GM18867 (cell line): Measurements from ENCODE around the gene PHF2.

Experiments
- ATAC-seq: cut with Tn5 transposase; IDR thresholded peaks from one replicate; pipeline ENCODE4 v1.9.1; 2021; ENCODE audit warnings: mild to moderate bottlenecking, moderate library complexity; ENCODE audit not compliant: unreplicated experiment

Gene PHF2

DNA sequence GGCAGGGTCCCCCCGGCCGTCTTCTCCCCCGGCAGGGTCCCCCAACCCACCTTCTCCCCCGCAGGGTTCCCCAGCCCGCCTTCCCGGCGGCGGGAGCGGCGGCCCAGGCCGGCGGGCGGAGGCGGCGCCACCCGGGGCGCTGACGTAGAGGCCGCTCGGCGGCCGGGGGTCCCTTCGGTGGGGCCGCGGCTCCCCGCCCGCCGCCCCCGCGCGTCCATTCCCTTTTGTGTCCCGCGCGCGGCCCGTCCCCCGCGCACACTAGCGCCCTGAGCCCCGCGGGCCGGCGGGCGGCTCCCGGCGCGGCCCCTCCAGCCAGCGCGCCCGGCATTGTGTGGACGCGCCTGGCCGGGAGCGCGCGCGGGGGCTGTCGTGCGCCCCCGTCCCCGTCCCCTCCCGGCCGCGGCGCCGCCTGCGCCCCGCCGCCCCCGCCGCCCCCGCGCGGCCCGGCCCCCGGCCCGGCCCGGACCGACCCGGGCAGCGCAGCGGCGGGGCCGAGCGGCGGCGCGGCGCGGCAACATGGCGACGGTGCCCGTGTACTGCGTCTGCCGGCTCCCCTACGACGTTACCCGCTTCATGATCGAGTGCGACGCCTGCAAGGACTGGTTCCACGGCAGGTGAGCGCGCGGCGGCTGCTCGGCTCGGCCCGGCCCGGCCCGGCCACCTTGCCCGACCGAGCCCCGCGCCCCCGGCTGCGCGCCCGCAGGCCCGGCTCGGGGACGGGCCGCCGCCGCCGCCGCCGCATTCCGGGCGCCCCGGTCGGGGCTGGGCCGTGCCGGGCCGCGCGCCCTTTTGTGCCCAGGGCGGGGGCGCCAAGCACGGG, at the start of gene PHF2:
Gene PHF2, plus strand, starts transcription at position 327 of the 820 bp plus-strand sequence. Its CDS starts 190 bp downstream, at position 517.
- peak; percentile 41 for ATAC-seq

DNA sequence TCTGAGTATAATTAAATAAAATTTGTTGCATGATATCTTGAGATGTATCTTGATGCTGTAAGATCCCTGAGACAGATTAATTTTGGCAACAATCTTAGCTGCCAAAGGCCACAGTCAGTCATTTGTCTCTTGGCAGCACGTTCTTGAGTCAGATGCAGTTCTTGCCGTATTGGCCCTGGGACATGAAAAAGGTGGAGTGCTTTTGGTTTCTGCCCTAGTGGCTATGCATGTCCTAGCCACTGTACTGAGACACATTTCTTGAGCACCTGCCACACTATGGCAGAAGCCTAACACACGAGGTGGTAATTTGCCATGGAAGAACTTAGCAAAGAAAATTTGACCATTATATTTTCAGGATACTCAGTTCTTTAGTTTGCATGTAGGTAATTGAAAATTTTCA, 45.0 kb upstream of the PHF2 start:
- ATAC-seq = no peak

DNA sequence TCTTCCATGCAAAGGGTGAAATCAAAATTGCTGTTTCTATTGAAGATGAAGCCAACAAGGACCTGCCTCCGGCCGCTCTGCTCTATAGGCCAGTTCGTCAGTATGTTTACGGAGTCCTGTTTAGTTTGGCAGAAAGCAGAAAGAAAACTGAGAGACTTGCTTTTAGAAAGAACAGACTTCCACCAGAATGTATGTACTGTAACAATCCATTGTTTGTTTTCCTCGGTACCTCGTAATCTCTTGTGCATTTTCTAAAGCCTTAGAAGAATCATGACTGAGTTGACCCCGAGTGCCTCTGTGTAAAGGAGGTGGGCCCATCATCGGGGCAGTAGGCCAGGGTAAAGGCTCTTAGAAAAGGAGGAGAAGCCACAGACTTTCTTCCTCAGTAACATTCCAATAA, 44.2 kb upstream of the PHF2 start:
- ATAC-seq = no peak

- no peak for ATAC-seq
Measured at GRCh38 chr9:93533863-93534262, 42.5 kb upstream of the PHF2 start.

DNA sequence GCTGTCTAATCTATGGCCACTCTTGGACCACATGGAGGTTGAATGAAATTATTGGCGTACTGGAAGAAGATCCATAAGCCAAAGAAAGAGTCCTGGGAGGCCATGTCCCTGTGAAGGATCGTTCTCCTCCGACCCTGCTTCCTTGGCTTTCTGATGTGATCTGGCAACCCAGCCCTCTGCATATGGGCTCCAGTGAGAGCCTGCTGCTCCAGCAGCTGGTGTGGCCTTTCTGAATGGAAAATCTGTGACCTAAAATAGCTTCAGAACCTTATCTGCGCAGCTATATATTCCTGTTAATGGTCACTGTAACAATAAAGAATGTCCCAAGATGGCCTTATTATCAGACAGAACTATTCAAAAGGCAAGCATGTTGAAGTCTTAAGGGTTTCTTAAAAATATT, 40.2 kb upstream of the PHF2 start:
- ATAC-seq = no peak

DNA sequence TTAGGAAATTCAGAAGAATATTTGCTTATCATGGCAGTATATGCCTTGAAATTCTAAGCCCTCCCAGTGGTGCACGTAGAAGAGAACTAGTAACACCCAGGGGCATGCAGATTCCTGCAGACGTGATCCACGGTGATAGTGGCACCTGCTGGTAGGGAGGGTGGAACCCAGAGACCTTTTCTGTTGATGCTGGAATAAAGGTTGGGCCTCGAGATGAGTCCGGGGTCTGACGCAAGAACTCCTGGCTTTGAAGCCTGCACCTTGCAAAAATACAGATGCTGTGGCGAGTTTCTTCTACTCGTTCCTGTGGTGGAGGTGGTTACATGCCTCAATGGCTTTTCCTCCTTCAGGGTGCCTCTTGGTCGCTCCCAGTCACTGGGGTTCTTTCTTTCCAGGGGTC, 39.5 kb upstream of the PHF2 start:
- ATAC-seq = no peak

GRCh38 chr9:93540305-93540704, 36.1 kb upstream of the PHF2 start:
- ATAC-seq = no peak

DNA sequence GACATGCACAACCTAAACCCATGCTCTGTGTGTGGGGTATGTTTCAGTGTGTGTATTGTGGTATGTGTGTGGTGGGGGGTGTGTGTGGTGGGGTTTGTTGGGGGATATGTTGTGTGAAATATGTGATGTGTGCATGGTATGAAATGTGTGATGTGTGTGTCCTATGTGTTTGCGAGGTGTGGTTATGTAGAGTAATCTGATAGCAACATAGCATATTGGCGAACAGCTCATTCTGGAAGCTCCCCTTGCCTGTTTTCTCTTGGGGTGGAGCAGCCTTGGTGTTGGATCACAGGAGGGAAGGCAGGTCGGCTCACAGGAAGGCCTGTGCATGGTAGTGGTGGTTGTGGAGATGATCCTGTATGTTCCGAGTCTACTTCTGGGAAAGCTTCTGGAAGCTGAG, 35.4 kb upstream of the PHF2 start:
- ATAC-seq = no peak

DNA sequence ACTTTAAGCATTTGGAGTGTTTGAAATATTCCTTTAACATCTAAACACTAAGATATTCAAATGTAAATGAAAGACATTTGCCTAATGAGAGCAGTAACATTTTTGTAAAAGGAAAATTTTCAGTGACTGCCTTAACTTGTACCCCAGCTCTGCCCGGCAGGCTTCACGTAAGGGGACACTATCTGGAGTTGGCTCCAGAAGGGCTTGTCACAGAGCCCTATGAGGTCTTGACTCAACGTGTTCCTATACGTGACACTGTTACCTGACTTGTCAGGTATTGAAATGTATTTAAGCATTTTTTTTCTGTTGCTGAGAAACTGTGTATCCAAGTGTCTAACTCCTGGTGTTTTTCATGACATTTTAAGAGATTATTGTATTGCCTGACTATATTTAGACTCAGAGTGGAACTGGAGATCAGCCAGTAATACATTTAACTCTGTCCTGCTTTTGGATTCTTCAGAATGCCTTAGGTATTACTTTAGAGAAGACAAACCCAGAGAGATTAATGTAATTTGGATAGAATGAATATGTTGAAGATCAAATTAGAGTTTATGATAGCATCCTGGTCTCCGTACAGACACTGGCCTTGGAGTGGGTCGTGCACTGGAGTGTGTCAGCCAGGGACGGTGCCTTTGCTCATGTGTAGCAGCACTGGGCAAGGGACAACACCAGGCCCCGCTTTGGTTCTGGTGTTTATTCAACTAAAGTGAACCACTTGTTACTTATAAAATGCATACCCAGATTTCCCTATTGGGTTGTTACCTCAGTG, 34.6 kb upstream of the PHF2 start:
- no peak for ATAC-seq

GRCh38 chr9:93543117-93543516, 33.3 kb upstream of the PHF2 start:
- no peak for ATAC-seq

- no peak for ATAC-seq
Measured at GRCh38 chr9:93546356-93546755, 30.0 kb upstream of the PHF2 start.

GRCh38 chr9:93549611-93550010, 26.8 kb upstream of the PHF2 start:
- ATAC-seq = no peak

DNA sequence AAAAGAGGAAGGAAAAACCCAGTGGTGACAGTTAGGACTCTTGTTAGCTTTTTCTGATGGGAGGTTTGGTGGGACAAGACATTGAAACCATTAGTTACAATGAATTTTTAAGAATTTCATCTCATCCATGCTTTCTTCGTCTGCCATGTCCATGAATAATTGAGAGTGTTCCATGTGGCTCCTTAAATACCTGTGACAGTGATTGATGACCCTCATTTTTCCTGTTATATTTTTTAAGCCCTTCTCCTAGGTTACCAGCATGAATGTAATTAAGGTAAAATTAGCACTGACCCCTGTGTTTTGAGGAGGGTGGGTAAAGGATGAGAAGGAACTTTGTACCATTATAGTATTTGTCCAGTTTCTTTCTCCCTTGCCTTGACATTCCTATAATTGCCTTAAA, 23.5 kb upstream of the PHF2 start:
- no peak for ATAC-seq

GRCh38 chr9:93555370-93555769, 21.0 kb upstream of the PHF2 start:
- no peak for ATAC-seq

DNA sequence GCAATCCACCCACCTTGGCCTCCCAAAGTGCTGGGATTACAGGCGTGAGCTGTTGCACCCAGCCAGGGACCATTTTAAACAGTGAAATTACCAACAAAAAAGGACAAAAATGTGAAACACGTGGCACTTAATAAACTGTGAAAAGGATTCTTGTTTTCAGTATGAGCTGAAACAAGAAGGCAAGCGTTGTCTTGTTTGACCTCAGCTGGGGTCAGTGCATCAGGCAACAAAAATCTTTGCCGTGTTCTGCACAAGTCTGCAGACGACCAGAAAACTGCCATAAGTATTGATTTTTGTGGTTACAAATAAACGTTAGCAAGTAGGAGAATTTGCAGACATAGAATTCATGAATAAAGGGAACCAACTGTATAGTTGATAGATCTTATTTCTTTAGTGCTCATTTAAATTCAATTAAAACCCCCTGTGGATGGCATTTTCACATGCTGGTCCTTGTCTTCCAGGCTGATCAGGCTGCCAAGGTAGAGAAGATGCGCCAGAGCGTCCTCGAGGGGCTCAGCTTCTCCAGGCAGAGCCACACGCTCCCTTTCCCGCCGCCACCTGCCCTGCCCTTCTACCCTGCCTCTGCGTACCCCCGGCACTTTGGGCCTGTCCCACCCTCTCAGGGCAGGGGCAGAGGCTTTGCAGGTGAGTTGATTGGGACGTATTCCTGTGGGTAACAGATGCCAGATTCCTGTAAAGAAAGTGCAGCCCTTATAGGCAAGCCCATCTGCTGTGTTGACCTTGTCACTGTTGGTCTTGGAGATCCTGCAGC, 18.8 kb upstream of the PHF2 start:
- ATAC-seq = no peak

DNA sequence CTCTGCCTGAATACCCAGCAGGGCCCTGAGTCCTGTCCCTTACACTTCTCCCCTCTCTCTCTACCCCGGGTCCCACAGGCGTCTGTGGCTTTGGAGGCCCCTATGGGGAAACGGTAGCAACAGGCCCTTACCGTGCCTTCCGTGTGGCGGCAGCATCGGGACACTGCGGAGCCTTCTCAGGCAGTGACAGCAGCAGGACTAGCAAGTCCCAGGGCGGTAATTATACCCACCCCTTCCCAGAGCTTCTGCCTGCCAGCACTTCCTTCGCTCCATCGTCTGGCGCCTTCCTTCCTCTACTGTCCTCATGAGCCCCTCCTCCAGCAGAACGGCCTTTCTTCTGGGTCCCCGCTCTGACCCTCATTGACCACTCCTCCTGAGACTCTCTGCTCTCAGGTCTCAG, 17.9 kb upstream of the PHF2 start:
- no peak for ATAC-seq

DNA sequence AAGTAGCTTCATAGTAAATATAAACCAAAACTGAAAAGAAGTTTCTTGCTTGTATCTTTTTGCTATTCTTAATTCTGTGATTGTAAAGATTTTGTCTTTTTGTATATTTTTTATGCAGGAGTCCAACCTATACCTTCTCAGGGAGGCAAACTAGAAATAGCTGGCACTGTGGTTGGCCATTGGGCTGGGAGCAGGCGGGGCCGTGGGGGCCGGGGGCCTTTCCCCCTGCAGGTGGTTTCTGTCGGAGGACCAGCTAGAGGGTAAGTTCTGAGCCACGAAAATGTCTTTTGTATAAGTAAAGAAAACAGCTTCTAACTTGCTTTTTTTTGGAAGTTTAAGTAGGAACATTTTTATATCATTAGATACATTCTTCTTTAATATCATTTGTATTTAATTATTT, 15.4 kb upstream of the PHF2 start:
- ATAC-seq = no peak

GRCh38 chr9:93562157-93562556, 14.2 kb upstream of the PHF2 start:
- ATAC-seq = no peak

DNA sequence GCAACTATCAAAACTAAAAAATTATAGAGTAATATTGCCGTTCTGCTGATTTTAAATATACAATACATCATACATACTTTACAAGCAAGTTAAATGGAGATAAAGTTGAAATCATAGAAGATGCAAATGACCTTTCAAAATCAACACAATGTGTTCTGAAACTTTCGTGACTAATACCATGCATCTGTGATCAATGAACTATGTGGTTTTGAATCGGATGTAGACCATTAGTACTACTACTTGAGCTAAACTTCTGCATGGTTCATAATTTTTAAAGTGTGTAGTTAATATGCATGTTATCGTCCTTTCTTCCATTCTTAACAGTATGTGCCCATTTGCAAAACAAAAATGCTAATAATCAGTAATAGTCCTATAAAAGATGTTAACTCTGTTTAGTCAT, 11.3 kb upstream of the PHF2 start:
- ATAC-seq = no peak

DNA sequence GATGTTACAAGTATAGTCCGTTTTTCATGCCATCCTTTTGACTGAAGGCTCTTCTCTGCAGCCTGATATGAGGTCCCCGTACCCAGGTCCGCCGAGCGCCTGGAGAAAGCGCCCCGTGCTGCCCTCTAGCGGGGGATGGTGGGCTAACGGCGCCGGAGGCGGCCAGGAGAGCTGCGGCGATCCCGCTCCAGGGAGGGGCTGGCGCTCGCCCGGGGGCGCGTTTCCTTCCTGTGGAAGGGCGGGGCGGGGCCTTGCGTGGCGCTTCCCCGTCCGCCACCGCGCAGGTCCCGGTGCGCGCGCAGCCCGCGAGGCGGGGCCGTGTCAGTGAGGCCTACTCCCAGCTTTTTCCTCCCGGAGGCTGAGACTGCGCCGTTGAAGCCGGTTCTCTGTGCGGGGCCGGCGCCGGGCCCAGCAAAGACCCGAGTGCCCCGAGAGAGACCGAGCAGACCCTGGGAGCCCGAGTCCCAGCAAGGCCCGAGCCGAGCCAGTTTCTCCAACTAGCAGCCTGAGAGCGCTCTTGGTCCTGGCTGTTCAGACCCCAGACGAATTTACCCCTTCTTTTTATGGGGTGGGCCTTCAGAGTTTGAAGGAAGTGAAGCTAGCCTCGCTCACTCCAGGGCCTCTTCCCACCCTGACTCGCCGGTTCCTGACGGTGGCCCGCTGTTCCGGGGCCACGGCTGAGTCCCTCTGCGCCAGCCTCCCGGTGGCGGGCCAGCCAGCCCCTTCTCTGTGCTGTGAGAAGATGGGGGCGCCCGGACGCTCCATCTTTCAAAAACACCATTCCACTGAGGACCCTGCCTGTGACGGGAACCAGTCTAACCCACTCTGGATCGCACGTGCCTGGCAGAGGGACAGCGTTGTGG, 9.7 kb upstream of the PHF2 start:
- ATAC-seq = peak; percentile 89
